NOMO-1 treated with DMSO at 0.1 percent for 48 hours (cell line): Measurements from ENCODE around the gene JAZF1.

Experiments used
- DNase-seq: peaks from one replicate; lab custom pipeline; 2025; ENCODE audit not compliant: unreplicated experiment; lab: John Stamatoyannopoulos, UW

JAZF1 gene

DNA sequence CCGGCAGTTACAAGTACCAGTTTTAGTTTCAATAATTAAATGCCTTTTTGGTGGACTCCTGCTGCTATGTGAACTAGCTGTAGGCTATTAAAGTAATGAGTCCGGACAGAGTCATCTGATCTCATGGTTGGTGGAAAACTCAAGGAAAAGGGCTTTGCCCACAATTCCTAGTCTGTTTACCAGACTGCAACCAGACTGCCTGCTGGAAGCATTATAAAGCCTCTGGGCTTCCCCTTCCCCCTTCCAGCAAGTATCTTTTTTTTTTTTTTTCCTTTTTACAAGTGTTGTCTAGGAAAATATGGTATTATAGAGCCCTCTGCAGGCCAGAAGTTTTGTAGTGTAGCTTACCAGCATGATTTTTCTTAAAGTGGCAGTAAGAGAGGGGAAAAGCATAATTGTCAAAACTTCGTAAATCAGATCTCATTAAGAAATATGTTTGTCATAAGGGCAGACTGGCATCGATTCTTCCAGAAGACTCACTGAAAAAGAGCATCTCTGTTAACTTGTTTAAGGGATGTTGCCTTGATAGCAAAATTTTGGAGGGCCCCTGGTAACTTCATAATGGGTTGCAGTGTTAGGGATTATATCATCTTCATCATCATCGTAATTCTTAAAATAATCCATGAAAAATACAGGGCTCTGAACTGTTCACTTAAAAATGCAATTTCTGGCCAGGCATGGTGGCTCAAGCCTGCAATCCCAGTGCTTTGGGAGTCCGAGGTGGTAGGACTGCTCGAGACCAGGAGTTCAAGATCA is 259.3 kb downstream of the JAZF1 start:
- DNase-seq: peak; percentile 73

DNA sequence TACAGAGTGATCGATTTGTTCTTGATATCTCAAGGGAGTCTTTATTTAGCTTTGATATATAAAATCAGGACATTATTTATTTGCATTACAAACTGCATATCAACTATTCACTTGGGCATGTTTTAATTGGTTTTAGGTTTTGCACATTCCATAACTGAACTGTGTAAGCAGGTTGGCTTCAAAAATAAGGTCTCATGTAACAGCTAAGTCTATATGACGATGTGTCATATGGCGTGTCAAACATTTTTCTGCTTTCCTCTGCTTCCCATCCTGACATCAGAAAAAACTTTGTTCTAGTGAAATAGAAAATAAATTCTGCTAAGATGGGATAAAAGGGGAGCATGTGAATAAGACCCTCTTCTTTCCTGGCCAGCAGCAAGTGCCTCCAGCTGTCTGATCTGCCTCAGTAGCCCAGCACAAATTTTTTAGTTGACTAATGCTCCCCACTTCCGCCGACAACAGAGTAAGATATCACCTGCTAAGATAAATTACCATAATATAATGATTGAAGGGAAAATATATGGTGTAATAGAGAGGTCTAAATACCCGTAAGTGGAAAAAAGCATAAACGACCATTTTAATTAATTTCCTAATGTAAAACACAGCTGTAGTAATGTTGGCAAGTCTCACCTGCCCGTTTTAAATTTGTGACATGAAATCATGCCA is 260.2 kb downstream of the JAZF1 start:
- DNase-seq: no peak

DNA sequence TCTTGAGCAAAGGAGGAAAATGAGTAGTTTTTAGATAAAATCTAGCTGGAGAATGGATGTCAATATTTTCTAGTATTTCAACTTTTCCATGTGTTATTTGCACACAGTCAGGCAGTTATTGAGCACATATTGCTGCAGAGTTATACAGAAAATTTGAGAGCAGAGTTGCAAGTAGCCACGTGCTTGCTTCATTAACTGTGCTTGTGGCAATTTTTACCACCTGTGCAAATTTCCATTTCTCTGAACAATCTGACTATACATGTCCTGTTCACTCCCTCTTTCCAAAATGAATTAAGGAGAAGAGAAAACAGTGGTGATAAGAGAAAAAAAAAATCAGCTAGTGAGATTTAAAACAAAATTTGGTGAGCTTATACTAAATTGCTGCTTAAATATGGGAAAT is 262.1 kb downstream of the JAZF1 start:
- no peak for DNase-seq

DNA sequence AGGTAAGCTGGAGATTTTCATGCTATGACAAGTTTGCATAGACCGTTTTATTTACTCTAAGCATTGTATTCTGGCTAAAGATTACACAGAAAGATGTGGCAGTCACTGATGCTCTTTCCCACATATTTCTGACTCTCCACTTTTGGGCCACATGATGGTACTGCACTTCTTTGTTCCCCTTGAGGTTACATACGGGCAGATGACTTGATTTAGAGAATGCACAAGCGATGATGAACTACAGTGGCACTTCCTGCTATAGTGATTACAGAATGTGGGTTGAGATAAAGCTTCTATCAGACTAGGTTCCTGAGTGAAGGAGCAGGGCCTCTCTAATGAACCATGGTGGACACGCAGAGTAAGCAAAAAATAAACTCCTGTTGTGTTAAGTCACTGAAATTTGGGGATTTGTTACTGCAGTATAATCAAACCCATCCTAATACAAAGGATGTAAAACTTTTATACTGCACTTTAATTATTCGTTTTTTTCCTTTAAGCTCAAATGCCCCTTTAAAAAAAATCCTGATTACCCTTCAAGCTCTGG is 262.8 kb downstream of the JAZF1 start:
- DNase-seq: no peak

DNA sequence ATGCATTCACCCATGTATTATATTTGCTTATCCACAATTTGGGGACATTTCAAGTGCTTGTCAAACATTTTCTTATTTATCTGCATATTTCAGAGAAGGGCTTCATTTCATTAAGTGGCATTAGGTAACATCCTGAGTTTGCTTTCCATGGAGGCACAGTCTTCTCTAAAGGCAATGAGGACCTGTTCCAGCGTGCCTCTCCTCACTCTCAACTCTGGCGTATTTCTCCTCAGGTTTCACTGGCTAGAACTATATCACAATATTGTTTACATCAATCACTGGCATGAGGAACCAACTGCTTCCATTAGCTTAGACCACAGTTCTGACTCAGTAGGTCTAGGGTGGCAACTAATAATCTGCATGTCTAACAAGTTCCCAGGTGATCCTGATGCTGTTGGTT is 263.5 kb downstream of the JAZF1 start:
- DNase-seq: no peak

DNA sequence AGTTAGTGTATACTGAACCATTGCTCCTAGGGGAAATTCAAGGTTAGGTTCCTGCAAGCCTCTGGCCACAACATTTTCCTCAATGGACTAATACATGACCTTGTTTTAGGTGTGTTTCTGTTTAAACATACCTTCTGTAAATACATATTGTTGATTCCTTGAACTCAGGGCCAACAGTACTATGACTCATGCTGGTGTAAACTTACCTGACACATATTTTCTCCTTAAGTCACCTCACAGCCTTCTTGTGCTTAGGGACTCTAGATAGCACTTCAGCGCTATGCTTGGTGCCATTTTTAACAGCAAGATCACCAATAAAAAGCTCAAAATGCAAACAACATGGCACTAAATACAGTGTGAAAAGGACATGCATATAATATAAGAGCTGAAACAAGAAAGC is 264.2 kb downstream of the JAZF1 start:
- DNase-seq: no peak

DNA sequence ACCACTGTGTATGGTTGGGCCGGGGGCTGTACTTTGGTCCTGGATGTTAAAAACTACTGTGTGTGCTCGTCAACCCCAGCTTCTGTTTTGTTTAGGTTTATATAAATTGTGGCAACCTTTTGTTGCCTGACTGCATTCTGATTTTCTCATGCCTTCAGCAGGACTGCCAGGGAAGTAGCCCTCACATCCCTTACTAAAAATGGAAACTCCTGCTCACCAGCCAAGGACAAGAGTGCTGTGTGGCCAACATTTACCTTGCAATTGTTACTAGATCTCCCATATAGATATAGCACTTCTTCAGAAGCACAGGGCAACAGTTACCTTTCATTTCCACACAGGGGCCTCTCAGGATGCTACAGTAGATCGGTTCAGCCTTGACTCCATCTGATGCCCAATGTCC is 266.2 kb downstream of the JAZF1 start:
- DNase-seq: no peak

DNA sequence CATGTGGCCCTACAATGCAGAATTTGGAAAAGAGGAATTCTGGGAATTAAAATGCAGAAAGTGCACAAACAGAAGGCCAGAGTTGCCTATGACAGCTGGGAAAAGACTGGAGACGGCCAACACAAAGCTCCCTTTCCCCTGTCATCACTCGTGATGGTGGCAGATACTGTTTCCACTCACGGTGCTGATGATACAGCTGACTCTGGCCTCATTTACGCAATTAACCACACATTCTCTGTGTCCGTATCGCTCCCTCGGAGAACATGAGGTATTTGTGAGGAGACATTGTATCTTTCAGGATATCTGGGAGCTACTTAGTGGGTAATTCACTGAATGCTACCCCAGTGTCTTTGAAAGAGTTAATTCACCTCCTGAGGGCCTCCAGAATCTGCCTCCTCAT is 267.8 kb downstream of the JAZF1 start:
- DNase-seq: no peak

DNA sequence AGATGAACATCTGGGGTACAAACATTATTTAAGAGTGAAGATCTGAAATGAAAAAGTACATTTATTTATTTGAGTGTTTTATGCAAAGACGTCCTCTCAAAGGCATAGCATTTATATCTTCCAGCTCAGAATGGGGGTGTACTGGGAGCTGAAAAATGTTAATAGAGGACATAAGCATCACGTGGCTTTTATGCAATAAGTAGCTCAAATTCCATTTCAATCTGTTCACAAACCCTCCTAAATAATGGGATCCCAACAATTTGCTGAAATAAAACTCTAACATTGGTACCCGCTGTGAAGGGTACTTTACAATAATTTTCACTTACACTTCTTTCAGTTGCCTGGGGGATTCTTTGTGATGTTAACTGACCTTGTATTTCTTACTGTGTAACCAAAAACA is 268.7 kb downstream of the JAZF1 start:
- DNase-seq: no peak

DNA sequence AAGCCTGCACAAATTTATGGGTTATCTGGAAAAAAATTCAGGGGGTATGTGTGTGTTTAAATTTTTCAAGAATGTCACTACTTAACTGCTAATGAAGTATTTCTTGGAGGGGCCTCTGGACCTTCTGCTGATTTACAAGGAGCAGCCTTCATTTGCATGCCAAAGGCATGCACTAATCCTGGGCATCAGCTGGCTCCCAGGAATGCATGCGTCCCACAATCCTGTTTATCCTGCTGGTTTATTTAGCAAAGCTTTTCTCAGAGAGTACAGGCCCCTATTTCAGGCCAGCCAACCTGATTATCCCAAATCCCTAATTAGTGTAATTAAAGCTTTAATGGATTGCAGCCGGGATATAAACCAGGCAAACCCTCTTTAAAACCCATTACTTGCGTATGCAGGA is 270.3 kb downstream of the JAZF1 start:
- DNase-seq: no peak

DNA sequence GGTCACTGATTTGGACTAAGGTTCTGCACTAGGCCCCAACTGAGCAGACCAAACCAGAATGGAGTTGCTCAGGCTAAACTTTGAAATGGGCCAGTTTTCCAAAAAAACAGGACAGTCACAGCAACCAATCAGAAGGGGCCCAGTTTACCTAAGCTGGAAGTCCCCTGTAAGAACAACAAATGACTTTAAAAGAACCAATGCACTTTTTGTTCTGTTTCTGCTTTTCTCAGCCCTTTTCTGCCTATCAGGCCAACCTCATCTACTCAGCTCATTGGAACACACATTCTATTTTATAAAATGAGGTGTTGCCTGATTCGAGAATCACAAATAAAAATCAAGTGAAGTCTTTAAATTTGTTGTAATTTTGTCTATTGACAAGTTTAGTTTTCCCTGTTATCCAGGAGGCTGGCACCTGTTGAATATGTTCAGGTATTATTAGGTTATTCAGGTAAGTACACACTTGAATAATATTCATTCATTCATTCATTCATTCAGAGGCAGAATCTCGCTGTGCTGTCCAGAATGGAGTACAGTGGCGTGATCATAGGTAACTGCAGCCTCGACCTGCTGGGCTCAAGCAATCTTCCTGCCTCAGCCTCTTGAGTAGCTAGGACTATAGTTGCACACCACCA is 271.9 kb downstream of the JAZF1 start:
- DNase-seq: no peak

DNA sequence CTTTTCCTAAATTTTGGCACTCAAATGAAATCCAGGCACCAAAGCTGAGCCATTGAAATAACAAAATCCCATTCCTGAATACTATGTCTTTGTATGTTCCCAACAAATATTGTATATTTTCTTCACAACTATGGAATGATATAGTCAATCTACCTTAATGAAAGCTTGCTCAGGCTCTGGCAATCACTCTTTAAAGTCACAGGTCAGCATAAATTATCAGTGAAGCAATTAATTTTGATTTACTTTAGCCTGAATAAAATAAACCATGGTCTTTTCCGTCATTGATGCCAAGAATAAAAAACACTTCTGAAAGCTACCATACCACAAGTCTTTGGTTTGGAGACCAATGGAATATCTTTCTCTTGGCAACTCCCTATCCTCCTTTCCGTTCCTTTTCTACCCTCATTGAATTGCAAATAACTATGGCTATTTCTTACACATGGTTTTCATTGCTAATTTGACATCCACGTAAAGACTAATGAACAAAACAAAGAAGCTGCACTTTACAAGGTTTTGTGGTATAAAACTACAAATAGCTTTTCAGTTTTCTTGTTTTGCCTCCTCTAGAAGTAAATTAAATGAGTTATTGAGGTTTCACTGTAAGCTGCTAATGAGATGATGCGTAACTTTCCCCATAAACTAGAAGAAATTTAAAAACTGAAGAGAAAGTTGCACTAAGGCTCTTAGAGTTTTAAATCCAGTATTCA is 274.1 kb downstream of the JAZF1 start:
- no peak for DNase-seq

DNA sequence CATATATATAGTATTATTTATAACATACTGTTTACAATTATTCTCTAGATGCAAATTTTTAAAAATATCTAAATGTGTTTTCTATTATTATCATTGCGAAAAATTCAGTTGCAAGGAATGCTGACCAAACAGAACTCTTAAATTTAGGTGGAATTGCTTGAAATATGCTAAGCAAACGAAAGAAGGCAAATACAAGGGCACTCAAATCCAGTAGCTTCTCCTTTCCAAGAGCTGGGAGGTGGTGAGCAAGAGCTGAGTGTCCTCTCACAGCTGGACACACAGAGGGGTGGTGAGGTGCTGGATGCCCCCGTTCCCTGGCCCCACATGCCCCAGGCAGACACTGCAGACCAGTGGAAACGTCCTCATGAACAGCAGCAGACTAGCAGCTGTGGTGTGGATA is 274.6 kb downstream of the JAZF1 start:
- DNase-seq: no peak

DNA sequence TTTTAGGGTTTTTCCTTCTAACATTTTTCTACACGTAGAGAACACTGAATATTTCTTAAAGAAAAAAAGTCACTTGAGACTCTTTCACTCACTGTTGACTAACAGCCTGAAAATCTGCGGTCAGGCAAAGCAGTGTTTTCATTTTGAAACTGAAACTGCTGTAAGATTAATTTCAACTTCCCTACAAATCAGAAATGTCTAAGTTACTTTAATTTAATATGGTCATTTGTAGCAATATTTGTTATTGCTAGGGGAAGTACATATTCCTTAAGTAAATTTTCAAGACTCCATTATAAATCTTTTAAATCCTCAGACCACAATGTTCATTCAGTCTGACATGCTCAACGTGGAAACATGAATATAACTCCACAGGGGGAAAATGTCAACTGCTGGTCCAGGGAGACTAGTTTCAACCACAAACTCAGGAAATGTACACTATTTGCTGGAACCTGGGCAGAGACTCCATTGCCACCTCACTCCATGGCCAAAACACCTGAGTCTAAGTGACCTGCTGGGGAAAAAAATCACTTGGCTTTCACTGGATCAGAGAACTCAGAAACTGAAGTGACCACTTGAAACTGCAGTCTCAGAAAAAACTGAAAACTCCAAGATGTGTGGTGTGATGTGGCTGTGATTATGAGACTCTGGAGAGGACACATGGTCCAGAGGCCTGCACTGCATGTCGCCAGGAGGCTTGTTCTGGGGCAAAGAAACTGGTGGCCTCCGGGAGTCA is 279.4 kb downstream of the JAZF1 start:
- DNase-seq: peak; percentile 83

DNA sequence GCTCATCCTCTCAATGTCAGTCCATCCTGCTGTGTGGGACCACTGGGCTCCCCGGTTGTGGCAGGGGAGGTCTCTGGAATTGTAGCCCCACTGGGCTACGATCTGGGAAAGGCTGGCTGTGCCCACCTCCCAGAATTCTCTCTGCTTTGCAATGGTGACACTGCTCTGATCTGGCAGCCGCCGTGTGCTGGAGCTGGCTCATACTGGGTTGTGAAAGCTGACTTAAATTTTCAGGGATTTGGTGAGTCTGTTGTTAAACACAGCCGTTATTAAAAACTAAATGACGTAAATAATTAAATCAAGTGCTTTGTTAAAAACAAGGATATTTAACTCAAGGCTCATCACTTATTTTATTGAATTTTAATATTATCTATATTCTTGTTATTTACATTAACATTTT is 280.6 kb downstream of the JAZF1 start:
- DNase-seq: no peak

DNA sequence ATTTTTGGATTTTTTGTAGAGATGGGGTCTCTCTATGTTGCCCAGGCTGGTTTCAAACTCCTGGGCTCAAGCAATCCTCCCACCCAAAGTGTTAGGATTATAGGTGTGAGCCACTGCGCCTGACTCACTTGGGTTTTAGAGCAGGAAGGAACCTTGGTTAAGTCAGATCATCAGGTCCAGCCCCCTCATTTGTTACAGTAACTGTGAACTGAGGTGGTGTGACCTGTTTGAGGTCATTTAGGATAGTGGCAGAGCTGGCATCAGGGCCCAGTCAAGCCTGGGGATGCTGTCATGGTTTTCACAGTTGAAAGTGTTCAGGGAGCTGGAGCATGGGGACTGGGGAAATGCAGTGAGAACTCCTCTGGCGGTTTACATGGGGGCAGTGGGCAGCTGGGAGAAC is 281.0 kb downstream of the JAZF1 start:
- DNase-seq: no peak

DNA sequence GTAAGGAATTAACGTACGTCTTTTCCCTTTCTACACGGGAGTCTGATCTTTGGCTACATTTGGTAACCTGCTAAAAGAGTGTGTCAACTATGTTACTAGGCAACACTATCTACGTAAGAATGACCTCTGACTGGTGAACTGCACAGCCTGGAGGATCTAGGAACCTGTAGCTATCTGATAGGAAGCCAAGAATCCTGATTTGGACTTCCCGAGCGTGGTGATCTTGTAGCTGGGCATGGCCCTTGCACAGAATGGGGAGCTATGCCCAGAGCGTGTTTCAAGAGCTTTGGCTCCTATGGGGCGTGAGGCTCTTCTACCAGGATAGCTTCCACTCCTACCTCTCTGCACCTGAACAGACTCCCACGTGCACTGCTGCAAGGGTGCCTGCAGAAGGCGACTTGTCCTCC is 283.2 kb downstream of the JAZF1 start:
- no peak for DNase-seq

DNA sequence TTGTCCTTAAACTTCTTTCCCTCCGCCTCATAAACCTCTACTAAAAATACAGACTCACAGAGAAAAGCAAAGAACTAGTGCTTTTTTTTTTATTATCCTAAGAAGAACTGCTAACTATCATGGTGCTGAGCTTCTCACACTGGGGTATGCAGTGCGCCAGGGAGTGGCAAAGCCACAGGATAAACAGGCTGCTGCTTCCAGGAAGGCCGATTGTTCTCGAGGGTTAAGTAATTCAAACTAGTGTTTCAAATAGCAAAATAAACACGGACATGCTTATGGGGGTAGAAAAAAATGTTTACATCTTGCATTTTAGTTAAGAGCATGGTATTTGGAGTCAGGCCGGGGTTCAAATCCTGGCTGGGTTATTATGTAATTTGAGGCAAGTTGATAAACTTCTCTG is 283.6 kb downstream of the JAZF1 start:
- DNase-seq: no peak

DNA sequence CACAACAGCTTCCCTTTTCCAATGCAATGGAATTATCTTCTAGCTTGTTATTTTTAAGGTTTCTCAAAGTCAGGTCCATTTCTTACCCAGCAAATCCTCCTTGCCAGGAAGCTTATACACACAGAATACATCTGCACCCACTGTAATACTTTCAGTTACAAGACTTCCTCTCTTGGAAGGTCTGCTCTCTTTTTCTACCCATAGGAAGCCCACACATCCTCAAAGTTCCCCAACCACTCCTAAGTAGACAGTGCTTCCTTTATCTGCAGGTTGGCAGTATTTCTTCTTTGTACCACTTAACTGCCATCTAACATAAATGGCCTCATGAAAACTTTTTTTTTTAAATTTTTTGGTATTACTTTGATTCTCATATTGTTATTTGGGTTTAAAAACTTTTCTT is 285.0 kb downstream of the JAZF1 start:
- DNase-seq: peak; percentile 32

DNA sequence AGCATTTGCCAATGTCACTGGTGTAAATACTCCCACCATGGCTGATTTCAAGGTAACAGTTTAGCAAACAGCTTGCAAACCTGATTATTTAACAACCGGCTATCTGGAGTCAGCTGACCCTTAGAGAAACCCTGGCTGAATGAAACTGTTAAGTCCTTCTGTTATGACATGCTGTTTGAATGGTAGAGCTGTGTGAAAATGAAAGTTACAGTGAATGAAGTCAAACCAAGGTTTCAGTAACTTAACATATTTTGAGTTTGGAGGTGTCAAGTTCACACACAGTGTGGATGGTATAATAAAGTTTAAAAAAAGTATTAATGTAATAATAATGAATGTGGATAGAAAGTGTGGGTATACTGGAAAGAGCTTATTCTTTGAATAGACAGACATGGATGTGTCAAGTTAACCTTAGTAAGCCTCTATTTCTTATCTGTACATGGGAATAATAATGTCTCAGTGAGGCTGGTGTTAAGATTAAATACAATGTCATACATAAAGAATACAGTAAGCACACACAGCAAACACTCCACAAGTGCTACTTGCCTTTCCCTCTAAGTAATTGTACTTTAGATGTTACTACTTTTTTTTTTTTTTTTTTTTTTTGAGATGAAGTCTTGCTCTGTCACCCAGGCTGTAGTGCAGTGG is 290.3 kb downstream of the JAZF1 start:
- no peak for DNase-seq
